DOHH2 (cell line): ENCODE data around the gene SMR3B.

Experiments used
- EZH2phosphoT487 ChIP-seq: fragments of 200-600 bp; sonication (generic); IDR thresholded peaks from 2 replicates; pipeline ENCODE4 v1.6.1; 2017; ENCODE audit warnings: borderline replicate concordance, mild to moderate bottlenecking, antibody characterized with exemption, low read length, moderate library complexity, mixed read lengths
- TF ChIP-seq, protein P1 (sequence below): fragments of 200-600 bp; sonication (generic); IDR thresholded peaks from one replicate; pipeline ENCODE4 v1.5.1; 2014; ENCODE audit warnings: antibody characterized with exemption, mild to moderate bottlenecking, low read depth, low read length; ENCODE audit not compliant: poor library complexity, severe bottlenecking

DNA sequence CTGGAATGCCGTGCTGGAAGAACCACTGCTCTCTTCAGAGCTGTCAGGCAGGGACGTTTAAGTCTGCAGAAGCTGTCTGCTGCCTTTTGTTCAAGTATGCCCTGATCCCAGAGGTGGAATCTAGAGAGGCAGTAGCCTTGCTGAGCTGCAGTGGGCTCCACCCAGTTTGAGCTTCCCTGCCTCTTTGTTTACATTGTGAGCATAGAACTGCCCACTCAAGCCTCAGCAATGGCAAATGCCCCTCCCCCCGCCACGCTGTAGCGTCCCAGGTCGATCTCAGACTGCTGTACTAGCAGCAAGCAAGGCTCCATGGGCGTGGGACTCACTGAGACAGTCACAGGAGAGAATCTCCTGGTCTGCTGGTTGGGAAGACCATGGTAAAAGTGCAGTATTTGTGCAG lies 54.3 kb downstream of the SMR3B start:
- no peak for TF ChIP-seq EZH2phosphoT487
- TF ChIP-seq, protein P1, sequence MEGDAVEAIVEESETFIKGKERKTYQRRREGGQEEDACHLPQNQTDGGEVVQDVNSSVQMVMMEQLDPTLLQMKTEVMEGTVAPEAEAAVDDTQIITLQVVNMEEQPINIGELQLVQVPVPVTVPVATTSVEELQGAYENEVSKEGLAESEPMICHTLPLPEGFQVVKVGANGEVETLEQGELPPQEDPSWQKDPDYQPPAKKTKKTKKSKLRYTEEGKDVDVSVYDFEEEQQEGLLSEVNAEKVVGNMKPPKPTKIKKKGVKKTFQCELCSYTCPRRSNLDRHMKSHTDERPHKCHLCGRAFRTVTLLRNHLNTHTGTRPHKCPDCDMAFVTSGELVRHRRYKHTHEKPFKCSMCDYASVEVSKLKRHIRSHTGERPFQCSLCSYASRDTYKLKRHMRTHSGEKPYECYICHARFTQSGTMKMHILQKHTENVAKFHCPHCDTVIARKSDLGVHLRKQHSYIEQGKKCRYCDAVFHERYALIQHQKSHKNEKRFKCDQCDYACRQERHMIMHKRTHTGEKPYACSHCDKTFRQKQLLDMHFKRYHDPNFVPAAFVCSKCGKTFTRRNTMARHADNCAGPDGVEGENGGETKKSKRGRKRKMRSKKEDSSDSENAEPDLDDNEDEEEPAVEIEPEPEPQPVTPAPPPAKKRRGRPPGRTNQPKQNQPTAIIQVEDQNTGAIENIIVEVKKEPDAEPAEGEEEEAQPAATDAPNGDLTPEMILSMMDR = no peak
